ENCODE data around the gene RINL.
"Not testable (repeated sequence)": the region's sequence is repeated elsewhere in the genome, so short reads cannot be mapped to it uniquely, and the experiment has no call there.

The RINL gene

GRCh38 chr19:38905620-38906019 is 27.5 kb upstream of the RINL start:
- no peak for DNase-seq (ENCODE audit: low read depth)

GRCh38 chr19:38904581-38905539 is 26.8 kb upstream of the RINL start:
- no peak for DNase-seq (ENCODE audit: low read depth)

- no peak for DNase-seq (ENCODE audit: low read depth)
Observed at GRCh38 chr19:38901683-38902082, 23.6 kb upstream of the RINL start.

DNA sequence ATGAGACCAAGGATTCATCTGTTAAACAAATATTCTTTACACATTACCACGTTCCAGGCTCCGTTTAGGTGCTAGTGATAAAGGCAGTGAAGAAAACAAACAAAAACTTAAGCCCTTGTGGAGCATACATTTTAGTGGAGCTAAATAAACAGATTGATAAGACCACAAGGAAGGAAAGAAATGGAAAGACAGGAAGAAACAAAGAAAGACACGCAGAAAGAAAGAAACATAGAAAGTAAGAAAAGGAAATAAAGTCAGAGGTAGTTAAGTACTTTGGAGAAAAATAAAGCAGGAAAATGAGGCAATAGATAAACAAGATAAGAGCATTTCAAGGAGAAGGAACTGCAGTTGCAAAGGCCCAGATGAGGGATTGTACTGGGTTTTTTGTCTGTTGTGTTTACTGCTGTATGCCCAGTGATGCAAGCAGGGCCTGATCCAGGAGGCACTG is 22.7 kb upstream of the RINL start:
- no peak for DNase-seq (ENCODE audit: low read depth)

DNA sequence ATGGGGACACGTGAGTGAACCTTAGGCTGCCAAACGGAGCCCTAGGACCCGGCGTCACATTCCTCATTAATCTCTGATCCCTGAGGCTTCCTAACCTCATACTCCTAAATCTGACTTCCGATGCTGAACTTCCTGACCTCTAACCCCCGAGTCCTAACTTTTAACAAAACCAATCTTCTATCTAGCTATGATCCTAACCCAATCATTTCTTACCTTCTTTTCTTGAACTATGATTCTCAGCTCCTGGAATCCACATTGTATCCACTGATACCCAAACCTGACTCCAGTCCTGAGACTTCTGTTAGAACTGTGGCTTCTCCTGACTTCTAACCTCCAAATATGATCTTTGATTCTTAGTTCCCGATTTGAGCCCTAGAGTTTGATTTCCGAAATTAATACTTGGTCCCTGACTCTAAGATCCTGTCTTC is 22.1 kb upstream of the RINL start:
- DNase-seq (ENCODE audit: low read depth), result no peak

- DNase-seq (ENCODE audit: low read depth), result peak; percentile 98
Observed at GRCh38 chr19:38899447-38900201, 21.5 kb upstream of the RINL start, which contains the start of the genes NFKBIB and SIRT2. Gene NFKBIB, plus strand, starts transcription at chr19:38899969. Its CDS starts 64 bp downstream, at chr19:38900033. Gene SIRT2, minus strand, starts transcription at chr19:38899618. Its CDS starts 97 bp downstream, at chr19:38899521.

GRCh38 chr19:38898788-38899446 is 20.8 kb upstream of the RINL start:
- DNase-seq (ENCODE audit: low read depth), result no peak

DNA sequence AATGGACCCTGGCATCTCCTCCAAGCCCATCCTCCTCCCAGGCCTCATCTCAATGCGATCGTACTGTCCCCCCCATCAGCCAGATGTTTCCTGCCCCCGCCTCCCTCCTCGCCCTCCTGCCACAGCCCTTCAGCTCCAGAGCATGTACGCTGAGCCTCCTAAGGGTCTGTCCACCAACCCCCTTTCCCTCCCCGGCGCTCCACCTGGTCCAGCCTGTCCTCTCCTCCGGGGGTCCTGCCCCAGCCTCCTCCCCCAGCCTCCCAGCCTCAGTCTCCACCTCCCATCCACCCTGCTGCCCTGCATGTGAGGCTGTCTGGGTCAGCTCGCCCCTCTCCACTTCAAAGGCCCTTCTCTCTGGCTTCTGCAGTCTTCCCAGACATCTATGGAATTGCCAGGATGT is 16.9 kb upstream of the RINL start:
- no peak for DNase-seq (ENCODE audit: low read depth)

- DNase-seq (ENCODE audit: low read depth), result no peak
Observed at GRCh38 chr19:38893341-38893771, 15.3 kb upstream of the RINL start.

DNA sequence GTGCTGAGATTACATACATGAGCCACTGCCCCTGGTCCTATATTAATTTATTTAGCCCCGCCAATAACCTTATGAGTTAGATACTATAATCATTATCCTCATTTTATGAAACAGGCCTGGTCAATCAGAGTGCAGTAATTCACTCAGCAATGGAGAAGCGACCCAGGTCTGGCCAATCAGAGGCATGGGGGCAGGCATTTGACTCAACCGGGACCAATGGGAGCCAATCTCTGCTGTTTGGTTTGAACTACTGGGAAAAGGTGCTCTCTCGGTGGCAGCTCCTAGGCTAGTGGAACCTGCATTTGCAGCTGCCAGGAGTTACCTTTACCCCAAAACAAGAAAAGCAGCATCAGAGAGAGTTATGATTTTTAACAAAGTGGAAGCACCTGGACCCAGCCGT is 14.8 kb upstream of the RINL start:
- no peak for DNase-seq (ENCODE audit: low read depth)

- DNase-seq (ENCODE audit: low read depth), result no peak
Observed at GRCh38 chr19:38891771-38892170, 13.7 kb upstream of the RINL start.

- DNase-seq (ENCODE audit: low read depth), result no peak
Observed at GRCh38 chr19:38890686-38891085, 12.6 kb upstream of the RINL start.

DNA sequence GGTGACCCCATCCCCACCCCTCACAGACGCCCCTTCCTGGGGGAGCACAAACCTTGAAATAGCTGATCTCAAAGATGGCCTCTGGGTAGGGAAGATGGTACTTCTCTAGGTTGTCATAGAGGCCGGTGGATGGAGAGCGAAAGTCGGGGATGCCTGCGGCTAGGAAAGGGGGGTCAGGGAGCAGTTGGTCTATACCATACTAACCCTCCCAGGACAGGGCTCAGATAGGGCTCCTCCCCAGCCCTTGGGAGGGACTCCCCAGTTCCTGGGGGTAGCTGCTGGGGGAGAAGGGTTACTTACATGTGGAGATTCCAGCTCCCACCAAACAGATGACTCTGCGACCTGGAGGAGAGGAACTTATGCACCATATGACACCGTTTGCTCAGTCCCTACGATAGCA is 11.7 kb upstream of the RINL start:
- no peak for DNase-seq (ENCODE audit: low read depth)

DNA sequence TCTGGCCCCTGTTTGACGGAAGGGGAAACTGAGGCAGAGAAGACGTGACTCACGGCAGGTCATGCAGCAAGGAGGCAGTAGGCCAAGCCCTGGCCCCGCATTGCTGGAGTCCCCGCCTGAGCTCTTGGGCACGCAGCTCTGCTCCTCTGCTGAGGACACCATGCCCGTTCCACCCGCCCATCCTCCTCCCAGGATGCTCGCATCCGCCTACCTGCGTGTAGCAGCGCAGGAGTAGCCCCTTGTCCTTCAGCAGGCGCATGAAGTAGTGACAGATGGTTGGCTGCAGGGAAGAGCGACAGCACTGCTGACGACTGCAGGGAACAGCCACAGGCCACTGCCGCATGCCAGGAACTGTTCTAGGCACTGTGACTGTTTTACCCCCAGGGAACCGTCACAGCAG is 10.8 kb upstream of the RINL start:
- DNase-seq (ENCODE audit: low read depth), result no peak

DNA sequence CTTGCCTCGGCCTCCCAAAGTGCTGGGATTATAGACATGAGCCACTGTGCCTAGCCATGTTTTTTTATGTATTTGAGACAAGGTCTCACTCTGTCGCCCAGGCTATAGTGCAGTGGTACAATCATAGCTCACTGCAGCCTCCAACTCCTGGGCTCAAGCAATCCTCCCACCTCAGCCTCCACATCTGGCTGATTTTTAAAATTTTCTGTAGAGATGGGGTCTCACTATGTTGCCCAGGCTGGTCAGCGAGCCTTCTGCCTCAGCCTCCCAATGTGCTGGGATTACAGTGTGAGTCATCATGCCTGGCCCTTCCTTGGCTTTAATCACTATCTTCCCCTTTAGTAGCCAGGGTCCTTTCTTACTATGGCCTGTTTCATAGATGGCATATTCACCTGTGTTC is 6.6 kb upstream of the RINL start:
- DNase-seq (ENCODE audit: low read depth), result not testable (repeated sequence)

DNA sequence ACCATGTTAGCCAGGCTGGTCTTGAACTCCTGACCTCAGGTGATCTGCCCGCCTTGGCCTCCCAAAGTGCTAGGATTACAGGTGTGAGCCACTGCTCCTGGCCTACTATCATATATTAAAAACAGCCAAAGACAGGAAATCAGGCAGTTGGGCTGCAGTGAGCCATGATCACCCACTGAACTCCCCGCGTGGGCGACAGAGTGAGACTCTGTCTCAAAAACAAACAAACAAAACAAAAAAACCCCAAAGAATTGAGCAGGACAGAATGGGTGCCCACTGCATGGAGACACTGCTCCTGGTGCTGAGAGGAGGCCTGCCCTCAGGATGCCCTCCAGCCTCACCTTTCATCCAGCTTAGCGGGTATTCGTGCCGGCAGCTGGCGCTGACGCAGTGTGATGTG is 5.2 kb upstream of the RINL start:
- no peak for DNase-seq (ENCODE audit: low read depth)

DNA sequence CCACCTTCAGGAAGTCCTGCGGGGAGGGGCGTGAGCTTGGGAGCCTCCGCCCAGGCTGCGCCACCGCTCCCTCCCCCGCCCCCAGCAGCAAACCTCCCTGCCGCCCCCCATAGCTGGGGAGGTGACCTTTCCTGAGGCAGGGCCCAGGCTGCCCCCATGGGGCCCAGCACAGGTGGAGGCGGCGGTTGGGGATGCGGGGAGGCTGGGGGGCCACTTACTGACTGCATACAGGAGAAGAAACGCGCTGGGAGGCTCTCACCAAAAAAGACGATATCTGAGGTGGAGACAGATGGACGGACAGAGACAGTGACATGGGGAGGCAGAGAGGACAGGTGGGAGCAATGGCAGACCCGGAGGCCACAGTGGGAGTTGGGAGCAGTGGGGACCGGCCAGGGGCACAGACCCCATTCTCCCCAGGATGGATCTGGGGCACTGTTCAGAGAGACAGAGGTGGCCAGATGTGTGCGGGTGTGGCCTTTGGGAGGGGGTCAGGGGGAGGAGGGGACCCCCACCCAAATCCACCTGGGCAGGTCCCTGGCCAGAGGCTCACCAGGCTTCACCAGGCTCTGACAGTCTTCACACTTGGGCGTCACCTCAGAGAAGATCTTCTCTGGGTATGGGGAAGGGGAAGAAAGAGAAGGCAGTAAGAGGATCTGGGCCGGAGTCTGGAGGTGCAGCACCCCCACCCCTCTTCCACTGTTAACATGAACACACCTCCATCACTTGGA is 3.0 kb upstream of the RINL start:
- no peak for DNase-seq (ENCODE audit: low read depth)

- DNase-seq (ENCODE audit: low read depth), result no peak
Observed at GRCh38 chr19:38880076-38880881, 2.2 kb upstream of the RINL start.

DNA sequence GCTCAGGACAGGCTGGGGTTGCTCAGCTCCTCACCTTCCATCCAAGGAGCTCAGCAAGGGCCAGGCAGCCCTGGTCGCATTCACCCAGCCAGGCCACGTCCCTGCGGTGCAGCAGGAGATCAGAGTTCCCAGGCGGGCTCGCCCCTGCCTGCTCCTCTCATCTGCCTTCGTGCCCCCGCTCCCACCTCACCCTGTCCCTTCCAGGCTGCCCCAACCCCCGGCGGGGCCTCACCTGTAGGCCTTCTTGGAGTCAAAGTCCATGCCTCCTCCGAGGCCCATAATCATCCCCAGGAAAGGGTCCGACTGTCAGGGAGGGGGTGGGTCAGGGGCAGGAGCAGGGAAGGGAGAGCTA is 1.3 kb upstream of the RINL start:
- DNase-seq (ENCODE audit: low read depth), result no peak

DNA sequence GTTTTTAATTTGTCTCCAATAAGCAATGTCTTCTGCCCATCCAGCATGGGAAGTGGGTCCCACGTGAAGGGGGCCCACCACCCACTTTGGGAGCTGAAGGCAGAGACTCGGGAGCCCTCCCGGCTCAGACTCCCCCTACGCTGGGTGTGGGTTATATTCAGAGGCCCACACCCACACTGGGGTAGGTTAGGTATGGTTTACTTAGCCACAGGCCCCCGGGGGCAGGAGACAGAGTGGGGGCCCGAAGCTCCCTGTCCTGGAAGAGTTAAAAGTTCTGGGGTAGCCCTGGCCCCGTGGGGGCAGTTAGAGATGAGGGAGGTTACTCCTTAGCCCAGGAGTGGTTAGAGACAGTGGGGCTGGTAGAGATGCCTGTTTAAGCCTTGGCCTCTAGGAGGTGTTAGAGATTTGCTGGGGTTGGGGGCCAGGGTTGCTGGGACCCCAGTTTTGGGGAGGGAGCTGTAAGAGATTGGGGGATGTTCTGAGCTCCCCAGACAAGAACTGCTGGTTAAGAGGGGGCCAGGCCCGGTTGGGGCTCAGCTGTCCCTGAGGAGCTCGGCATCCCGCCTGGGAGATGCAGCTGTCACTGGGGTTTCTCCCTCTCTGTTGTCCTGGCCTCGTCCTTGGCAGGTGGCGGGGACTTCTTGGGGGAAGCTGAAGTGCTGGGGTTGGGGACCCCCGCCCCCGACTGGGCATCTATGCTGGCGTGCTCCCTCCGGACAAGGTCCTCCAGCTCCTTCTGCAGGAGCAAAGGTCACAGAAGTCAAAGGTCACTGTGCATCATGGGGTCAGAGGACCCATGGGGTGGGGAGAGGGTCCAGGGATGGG is 712 bp upstream of the RINL start:
- DNase-seq (ENCODE audit: low read depth), result no peak

Measured in activated T-cell treated with anti-CD3 and anti-CD28 coated beads for 48 hours (primary cell).